ENCODE data around the gene NEUROG1. TPM values are rescaled to one million over a fixed set of nuclear protein-coding genes. Genes with fewer than 3 reads are reported as not detected.
A peak's percentile ranks its signal among the peaks of the same experiment; 100 is the strongest.

NEUROG1 gene
- total and polyA plus RNA-seq, 10 donors: not detected

- WGBS, 5 donors: 73 to 89% (median 76%) methylated on average over 11 of the region's 11 CpGs
- no peaks in the 10 kb centered on the region for H3K36me3 ChIP-seq
- H3K4me1 ChIP-seq: peaks cover 0 to 7% (median 6%) of the 10 kb centered on the region in 6 donors
- H3K27me3 ChIP-seq (replicated peaks in 1 of 7): peaks cover 0 to 86% (median 11%) of the 10 kb centered on the region in 7 donors
- peak; percentile 40 for DNase-seq
- TF ChIP-seq POLR2A (IDR thresholded peaks at IDR 0.05) (no peak), CTCF (IDR thresholded peaks at IDR 0.05 in 8 of 11, conservative IDR thresholded peaks at IDR 0.05 in 3 of 11) (no peak), POLR2AphosphoS5 (IDR thresholded peaks at IDR 0.05) (no peak)
- no peak overlapping the region for H3K4me3 ChIP-seq
- intact Hi-C loops (cut with DNase I; ENCODE audit: low total_unique reads): no loop called here
- H3K9me3 ChIP-seq: no peaks in the 10 kb centered on the region
- no peak overlapping the region for H3K27ac ChIP-seq
Measured at GRCh38 chr5:135557076-135557838, 21.5 kb upstream of the NEUROG1 start.

GRCh38 chr5:135556620-135557019 lies 20.9 kb upstream of the NEUROG1 start:
- DNase-seq: no peak
- intact Hi-C loops (cut with DNase I; ENCODE audit: low total_unique reads): no loop called here
- no peak overlapping the region for H3K27ac ChIP-seq
- TF ChIP-seq POLR2AphosphoS5 (IDR thresholded peaks at IDR 0.05) (no peak), POLR2A (IDR thresholded peaks at IDR 0.05) (no peak), CTCF (IDR thresholded peaks at IDR 0.05 in 8 of 11, conservative IDR thresholded peaks at IDR 0.05 in 3 of 11) (no peak)
- H3K4me3 ChIP-seq: no peak overlapping the region
- H3K27me3 ChIP-seq (replicated peaks in 1 of 7): peaks cover 0 to 89% (median 11%) of the 10 kb centered on the region in 7 donors
- peaks cover 0 to 10% (median 6%) of the 10 kb centered on the region in 6 donors for H3K4me1 ChIP-seq
- no peaks in the 10 kb centered on the region for H3K9me3 ChIP-seq
- 71 to 84% (median 78%) methylated on average over 7 of the region's 7 CpGs for WGBS, 5 donors
- H3K36me3 ChIP-seq: no peaks in the 10 kb centered on the region

GRCh38 chr5:135555530-135555929 lies 19.8 kb upstream of the NEUROG1 start:
- Histone ChIP-seq H3K27me3 (replicated peaks in 1 of 7) (peaks cover 0 to 86% (median 11%) of the 10 kb centered on the region in 7 donors), H3K36me3 (no peaks in the 10 kb centered on the region), H3K4me3 (no peak overlapping the region), H3K27ac (no peak overlapping the region), H3K9me3 (no peaks in the 10 kb centered on the region), H3K4me1 (peaks cover 0 to 4% (median under 1%) of the 10 kb centered on the region in 6 donors)
- WGBS, 5 donors: 79 to 89% (median 81%) methylated on average over 2 of the region's 2 CpGs
- no peak for DNase-seq
- TF ChIP-seq CTCF (IDR thresholded peaks at IDR 0.05 in 8 of 11, conservative IDR thresholded peaks at IDR 0.05 in 3 of 11): no peak
- TF ChIP-seq POLR2AphosphoS5 (IDR thresholded peaks at IDR 0.05): no peak
- TF ChIP-seq POLR2A (IDR thresholded peaks at IDR 0.05): no peak
- intact Hi-C loops (cut with DNase I; ENCODE audit: low total_unique reads): no loop called here

GRCh38 chr5:135553688-135554462 lies 18.1 kb upstream of the NEUROG1 start:
- WGBS, 5 donors: 19 to 23% (median 20%) methylated on average over 8 of the region's 8 CpGs
- intact Hi-C loops (cut with DNase I; ENCODE audit: low total_unique reads): loop anchor here (5.0 kb wide), 1 partner anchor 87 kb away; no protein-coding TSS in a partner anchor
- Histone ChIP-seq H3K27me3 (replicated peaks in 1 of 7) (peaks cover 0 to 85% (median 11%) of the 10 kb centered on the region in 7 donors), H3K9me3 (no peaks in the 10 kb centered on the region), H3K4me1 (peaks cover 0 to 4% (median 0%) of the 10 kb centered on the region in 6 donors), H3K36me3 (no peaks in the 10 kb centered on the region), H3K4me3 (no peak overlapping the region), H3K27ac (no peak overlapping the region)
- DNase-seq: peak; percentile 42
- TF ChIP-seq CTCF (IDR thresholded peaks at IDR 0.05 in 8 of 11, conservative IDR thresholded peaks at IDR 0.05 in 3 of 11) (peak in 3 of 11 experiments; percentile 5 to 18 (median 17)), POLR2A (IDR thresholded peaks at IDR 0.05) (no peak)
